Urothelium cell line (cell line): ENCODE measurements around the gene CBLN4.

Experiments
- DNase-seq: peaks from one replicate; pipeline ENCODE4 v3.0.0; 2011; ENCODE audit warnings: low spot score, mixed read lengths
- FAIRE-seq: peaks from 2 replicates; lab custom pipeline; 2011; peaks lifted over from hg19 to GRCh38; lab: Jason Lieb, UNC

Gene CBLN4

GRCh38 chr20:56005389-56005715 lies at the start of gene CBLN4:
CBLN4 (minus strand) TSS chr20:56005519; CDS start chr20:56004171, 1,348 bp downstream.
- FAIRE-seq (no peak), DNase-seq (peak; percentile 69)

GRCh38 chr20:56043227-56043626 lies 37.9 kb upstream of the CBLN4 start:
- FAIRE-seq, result no peak

GRCh38 chr20:56032251-56032650 lies 26.9 kb upstream of the CBLN4 start:
- DNase-seq, result no peak
- FAIRE-seq, result no peak

More at GRCh38 chr20:56043227-56043626, 37.9 kb upstream of the CBLN4 start:
- no peak for DNase-seq

- DNase-seq, result no peak
- FAIRE-seq, result no peak
Observed at GRCh38 chr20:56018716-56019115, 13.4 kb upstream of the CBLN4 start.

GRCh38 chr20:56018194-56018593 lies 12.9 kb upstream of the CBLN4 start:
- DNase-seq (no peak), FAIRE-seq (no peak)

DNA sequence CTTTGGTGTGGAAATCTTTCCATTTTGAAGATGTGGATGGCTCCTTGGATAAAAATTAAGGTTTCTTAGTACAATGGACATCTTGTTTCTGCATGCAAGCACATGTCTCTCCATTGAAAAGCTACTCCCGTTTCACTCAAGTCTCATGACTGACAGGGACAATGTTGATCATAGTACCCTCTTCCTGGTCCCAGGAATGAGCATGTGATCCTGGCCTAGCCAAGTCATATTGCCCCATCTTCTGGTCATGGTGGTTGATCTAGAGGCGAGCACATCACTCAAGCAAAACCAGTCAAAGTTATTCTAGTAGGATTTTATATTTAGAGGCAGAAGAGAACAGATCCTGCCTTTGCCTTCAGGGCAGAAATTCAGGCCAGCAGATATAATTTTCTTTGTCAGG lies 12.2 kb upstream of the CBLN4 start:
- FAIRE-seq, result peak; percentile 68
- no peak for DNase-seq

DNA sequence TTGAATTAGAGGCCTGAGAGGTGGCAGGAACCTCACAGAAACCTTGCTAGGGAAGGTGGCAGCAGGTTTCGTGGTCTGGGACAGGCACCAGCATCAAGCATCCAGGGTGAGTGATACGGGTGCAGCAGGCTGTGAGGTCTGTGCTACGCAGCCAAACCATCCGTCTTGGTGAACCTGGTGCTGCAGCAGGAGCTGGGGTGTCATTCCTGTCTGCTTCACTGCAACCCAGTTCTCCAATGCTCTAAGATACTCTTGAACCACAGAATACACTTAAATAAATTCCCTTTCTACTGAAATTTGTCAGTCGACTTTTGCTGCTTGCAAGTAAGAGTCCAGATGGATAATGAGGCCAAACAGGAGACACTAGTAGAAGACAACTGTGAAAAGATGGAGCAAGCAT lies 9.7 kb upstream of the CBLN4 start:
- no peak for DNase-seq
- no peak for FAIRE-seq

GRCh38 chr20:56014151-56014550 lies 8.8 kb upstream of the CBLN4 start:
- no peak for FAIRE-seq
- DNase-seq, result no peak

DNA sequence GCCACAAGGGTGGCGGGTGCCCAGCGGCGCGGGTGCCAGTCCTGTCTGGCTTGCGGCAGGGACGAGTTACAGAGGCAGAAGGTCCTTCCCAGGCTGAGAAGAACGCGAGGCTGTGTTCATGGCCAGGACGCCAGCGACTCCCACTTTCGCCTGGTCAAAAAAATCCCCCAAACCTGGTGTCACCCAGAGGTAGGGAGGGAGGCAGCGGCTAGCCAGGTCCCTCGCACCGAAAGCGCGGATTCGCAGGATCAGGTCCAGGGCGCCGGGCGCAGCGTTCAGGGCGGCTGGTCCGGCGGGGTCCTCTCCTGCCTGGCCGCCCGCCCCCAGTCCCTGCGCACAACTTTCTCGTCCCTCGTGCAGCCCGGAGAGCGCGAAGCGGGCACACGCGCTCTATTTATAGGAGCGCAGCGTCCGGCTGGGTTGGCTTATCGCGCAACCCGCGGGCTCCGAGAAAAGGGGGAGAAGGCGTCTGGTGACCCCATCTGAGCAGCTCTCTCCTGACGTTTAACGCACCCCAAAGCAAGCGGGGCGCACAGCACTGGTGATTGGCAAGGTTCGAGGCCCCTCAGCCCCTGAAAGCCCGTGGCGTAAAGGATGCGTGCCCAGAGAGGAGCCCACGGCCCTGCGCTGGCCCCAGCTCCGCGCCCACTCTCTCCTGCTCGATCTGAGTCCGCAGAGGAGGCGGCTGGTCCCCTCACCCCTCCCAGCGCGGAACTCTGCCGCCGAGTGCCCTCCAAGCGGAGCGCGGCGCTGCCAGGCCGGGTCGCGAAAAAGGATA lies 519 bp downstream of the CBLN4 start:
- DNase-seq (no peak), FAIRE-seq (no peak)

DNA sequence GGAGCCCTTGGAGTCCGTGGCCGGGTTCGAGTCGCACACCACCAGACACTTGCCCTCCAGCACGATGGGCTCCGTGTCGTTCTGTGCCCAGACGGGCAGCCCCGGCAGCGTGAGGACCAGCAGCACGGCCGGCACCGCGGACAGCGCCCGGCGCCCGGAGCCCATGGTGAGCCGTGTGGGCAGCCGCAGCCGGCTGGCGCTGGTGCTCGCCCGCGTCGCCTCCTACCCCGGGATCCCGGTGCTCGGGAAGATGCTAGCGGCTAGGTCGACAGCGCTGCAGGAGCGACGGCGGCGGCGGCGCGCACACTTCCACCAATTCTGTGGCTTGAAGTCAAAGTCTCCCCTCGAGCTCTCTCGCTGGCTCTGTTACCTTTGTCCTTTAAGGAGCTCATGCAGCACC lies 1.3 kb downstream of the CBLN4 start:
- DNase-seq (peak; percentile 88), FAIRE-seq (peak; percentile 9)

GRCh38 chr20:56002908-56003800 lies 2.2 kb downstream of the CBLN4 start:
- no peak for FAIRE-seq
- no peak for DNase-seq

DNA sequence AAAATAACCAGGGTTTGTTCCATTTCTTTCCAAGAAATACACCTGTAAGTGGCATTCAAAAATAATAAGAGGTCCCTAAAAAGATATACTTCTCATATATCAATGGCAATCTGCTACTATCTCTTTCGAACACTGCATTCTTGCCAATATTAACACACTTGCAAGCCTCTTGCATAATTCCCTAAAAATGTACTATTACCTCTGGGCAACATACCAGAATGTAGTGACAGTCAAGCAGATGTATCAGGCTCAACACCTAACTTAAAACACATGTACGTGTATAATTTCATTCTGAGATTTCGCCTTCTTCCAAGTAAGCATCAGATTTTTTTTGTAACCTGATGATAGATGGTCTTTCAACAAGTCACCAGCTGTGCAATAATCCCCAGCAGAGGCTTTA lies 3.4 kb downstream of the CBLN4 start:
- no peak for FAIRE-seq

GRCh38 chr20:56001106-56001785 lies 4.1 kb downstream of the CBLN4 start:
- DNase-seq (no peak), FAIRE-seq (no peak)

More for the DNA sequence above, 3.4 kb downstream of the CBLN4 start:
- no peak for DNase-seq

- peak; percentile 27 for FAIRE-seq
- DNase-seq, result no peak
Observed at GRCh38 chr20:55978550-55978949, 26.8 kb downstream of the CBLN4 start.

DNA sequence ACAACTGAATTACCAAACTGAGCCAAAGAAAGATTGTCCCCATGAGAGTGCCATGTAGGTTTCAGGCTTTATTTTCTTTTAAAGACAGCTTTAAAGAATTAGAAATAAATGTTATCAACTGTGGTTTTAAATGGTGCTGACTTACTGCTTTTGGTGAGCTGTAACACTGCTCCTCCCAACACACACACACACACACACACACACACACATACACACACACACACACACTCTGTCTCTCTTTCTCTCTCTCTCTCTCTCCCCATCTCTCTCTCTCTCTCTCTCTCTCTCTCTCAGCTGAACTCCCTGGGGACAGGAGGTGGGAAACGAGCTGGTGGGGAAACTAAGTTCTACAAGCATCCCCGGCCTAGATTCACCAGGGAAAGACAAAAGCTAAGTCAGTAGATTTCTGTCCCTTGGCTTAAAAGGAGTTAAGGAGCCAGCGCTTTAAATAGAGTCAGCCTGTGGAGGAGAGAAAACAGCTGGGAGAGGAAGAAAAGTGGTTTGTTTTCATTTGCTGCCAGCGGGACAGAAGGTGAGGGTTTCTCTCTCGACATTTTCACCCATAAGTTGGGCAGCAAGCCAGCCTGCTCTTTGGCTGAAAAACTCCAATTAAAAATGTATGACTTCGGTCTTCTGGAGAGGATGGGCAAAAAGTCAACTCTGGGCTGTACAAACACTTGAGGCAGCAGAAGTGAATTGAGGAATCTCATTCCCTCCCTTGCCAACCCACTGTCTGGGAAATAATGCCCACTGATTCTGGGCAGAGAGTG lies 27.4 kb downstream of the CBLN4 start:
- FAIRE-seq, result no peak
- DNase-seq, result peak; percentile 20

GRCh38 chr20:55974491-55975202 lies 30.7 kb downstream of the CBLN4 start:
- DNase-seq (no peak), FAIRE-seq (no peak)

GRCh38 chr20:55964790-55965189 lies 40.5 kb downstream of the CBLN4 start:
- FAIRE-seq, result no peak
- DNase-seq, result no peak

- FAIRE-seq (no peak), DNase-seq (no peak)
Observed at GRCh38 chr20:55961376-55962330, 43.7 kb downstream of the CBLN4 start.

GRCh38 chr20:55953201-55953600 lies 52.1 kb downstream of the CBLN4 start:
- no peak for DNase-seq
- no peak for FAIRE-seq
